Aorta (tissue), 5 donors: ENCODE measurements around the gene MYO1H. TPM values are rescaled to one million over a fixed set of nuclear protein-coding genes. Genes with fewer than 3 reads are reported as not detected.

ENCODE experiments used
- ATAC-seq: fragments of 200-7000 bp; cut with Tn5 transposase; one replicate; pipeline ENCODE4 v1.9.1; 2022; ENCODE audit warnings: moderate library complexity; ENCODE audit not compliant: low FRiP score
- DNase-seq, 2 donors: peaks; one replicate each; pipeline ENCODE4 v3.0.0-alpha.2; 2020
- H3K27ac ChIP-seq, 2 donors: one replicate each; pipeline ENCODE4 v1.5.1; 2013; ENCODE audit warnings: low read length in 2 of 2, mild to moderate bottlenecking in 2 of 2, moderate library complexity in 2 of 2, control low read depth in 1 of 2, inconsistent platforms in 1 of 2, low read depth in 1 of 2
- H3K27me3 ChIP-seq, 2 donors: one replicate each; pipeline ENCODE4 v1.6.1; 2013; ENCODE audit warnings: control low read depth in 1 of 2, low read length in 1 of 2, mild to moderate bottlenecking in 1 of 2, moderate library complexity in 1 of 2; ENCODE audit not compliant: insufficient read depth in 2 of 2, control insufficient read depth in 1 of 2
- H3K36me3 ChIP-seq, 2 donors: one replicate each; pipeline ENCODE4 v1.6.1; 2013; ENCODE audit warnings: control low read depth in 1 of 2, low read length in 1 of 2, mild to moderate bottlenecking in 1 of 2; ENCODE audit not compliant: insufficient read depth in 2 of 2, control insufficient read depth in 1 of 2
- H3K4me1 ChIP-seq, 2 donors: one replicate each; pipeline ENCODE4 v1.6.1; 2013; ENCODE audit warnings: low read length in 2 of 2, control low read depth in 1 of 2, mild to moderate bottlenecking in 1 of 2, moderate library complexity in 1 of 2; ENCODE audit not compliant: insufficient read depth in 2 of 2, control insufficient read depth in 1 of 2
- H3K4me3 ChIP-seq, 2 donors: one replicate each; pipeline ENCODE4 v1.5.1; 2013; ENCODE audit warnings: low read length in 2 of 2, control low read depth in 1 of 2, mild to moderate bottlenecking in 1 of 2
- H3K9me3 ChIP-seq: one replicate; pipeline ENCODE4 v1.6.1; 2013; ENCODE audit warnings: mild to moderate bottlenecking, low read length; ENCODE audit not compliant: control insufficient read depth
- WGBS, 2 donors: extraction: QIAGEN DNeasy Blood & Tissue Kit; methylation state at CpG; one replicate each; pipeline ENCODE4 v1.1.7; 2013; 5-methylcytosine and 5-hydroxymethylcytosine counted together
- intact Hi-C, 2 donors: fragments of 100-400 bp; cut with DNase I; formaldehyde crosslinking; loops; one replicate each; pipeline versions ENCODE4 v1.14.2 to v1.15.0; 2022
- polyA plus RNA-seq, 2 donors: library from polyadenylated mRNA; stranded (reverse); fragments of 200-250 nt; gene quantifications; one replicate each; pipeline ENCODE4 v1.2.3, GENCODE V29; 2013
- total RNA-seq, 2 donors: library from RNA; stranded (reverse); fragmentation: NEBNext Ultra II Directional; extraction: Animal tissue kit (Norgen Biotek cat#: 25700); gene quantifications; one replicate each; pipeline ENCODE4 v1.2.1, GENCODE V29; 2021
- donor health status: healthy with polysubstance abuse.
- donor health status: Bipolar disorder and iron deficiency.
- donor health status: DM: no; HTN: no; CAD: no.
- donor health status: DM: no; HTN: no; CAD: no.
- donor health status: DM: yes; HTN: yes; CAD: no.

The MYO1H gene
- total and polyA plus RNA-seq, 4 donors: not detected

DNA sequence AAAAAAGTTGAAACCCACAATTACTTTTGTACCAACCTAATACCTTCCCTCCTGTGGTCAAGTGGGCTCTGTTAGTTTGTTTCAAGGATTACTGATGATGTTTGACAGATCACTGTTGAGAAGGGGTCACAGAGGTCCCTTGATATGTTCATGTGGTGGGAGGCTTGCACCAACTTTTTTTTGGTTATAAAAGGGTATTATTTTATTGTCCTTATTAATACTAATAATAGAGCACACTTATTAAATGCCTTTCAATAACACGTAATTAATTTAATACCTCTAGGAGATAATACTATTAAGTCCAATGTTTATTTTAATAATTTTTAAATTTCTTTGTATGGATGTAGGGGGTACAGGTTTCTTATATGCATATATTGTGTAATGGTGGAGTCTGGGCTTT is 134.2 kb downstream of the MYO1H start:
- WGBS, 2 donors: 91 to 95% methylated on average over 1 of the region's 1 CpG
- Histone ChIP-seq H3K27me3 (no peaks in the 10 kb centered on the region), H3K27ac (no peak overlapping the region), H3K36me3 (peaks cover 5 to 6% of the 10 kb centered on the region in 2 donors), H3K4me1 (peaks cover 0 to 3% of the 10 kb centered on the region in 2 donors), H3K9me3 (no peaks in the 10 kb centered on the region), H3K4me3 (no peak overlapping the region)
- ATAC-seq (no peak), DNase-seq (no peak)
- intact Hi-C loops: no loop called here

GRCh38 chr12:109482491-109482890 is 134.8 kb downstream of the MYO1H start:
- H3K36me3 ChIP-seq: peaks cover 6% of the 10 kb centered on the region in 2 donors

GRCh38 chr12:109482894-109483293 is 135.2 kb downstream of the MYO1H start:
- Histone ChIP-seq H3K9me3 (no peaks in the 10 kb centered on the region), H3K27me3 (no peaks in the 10 kb centered on the region), H3K4me1 (peaks cover 0 to 3% of the 10 kb centered on the region in 2 donors), H3K27ac (no peak overlapping the region), H3K36me3 (peaks cover 6 to 8% of the 10 kb centered on the region in 2 donors), H3K4me3 (no peak overlapping the region)
- intact Hi-C loops: no loop called here
- DNase-seq: no peak
- WGBS, 2 donors: 76 to 78% methylated on average over 2 of the region's 2 CpGs
- no peak for ATAC-seq

More at GRCh38 chr12:109482491-109482890, 134.8 kb downstream of the MYO1H start:
- ATAC-seq: no peak
- WGBS, 2 donors: 78 to 86% methylated on average over 2 of the region's 2 CpGs
- no peak overlapping the region for H3K4me3 ChIP-seq
- no peaks in the 10 kb centered on the region for H3K27me3 ChIP-seq
- intact Hi-C loops: no loop called here
- H3K9me3 ChIP-seq: no peaks in the 10 kb centered on the region
- no peak for DNase-seq
- peaks cover 0 to 3% of the 10 kb centered on the region in 2 donors for H3K4me1 ChIP-seq
- H3K27ac ChIP-seq: no peak overlapping the region

DNA sequence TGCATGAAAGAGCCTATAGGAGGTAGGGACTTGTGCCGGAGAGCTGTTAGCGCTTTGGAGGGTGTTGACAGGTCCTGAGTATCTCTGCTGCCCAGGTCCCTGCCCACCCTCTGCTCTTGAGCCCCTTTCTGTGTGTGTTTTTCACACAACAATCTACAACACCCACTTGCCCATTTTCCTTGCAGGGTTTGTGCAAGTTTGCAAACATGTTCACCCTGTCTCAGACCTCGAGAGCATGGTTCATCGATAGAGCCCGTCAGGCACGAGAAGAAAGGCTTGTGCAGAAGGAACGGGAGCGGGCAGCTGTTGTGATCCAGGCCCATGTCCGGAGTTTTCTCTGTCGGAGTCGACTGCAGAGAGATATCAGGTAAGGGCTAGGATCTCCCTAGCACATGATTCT is 135.6 kb downstream of the MYO1H start:
- DNase-seq (no peak), ATAC-seq (no peak)
- H3K9me3 ChIP-seq: no peaks in the 10 kb centered on the region
- WGBS, 2 donors: 93% methylated on average over 11 of the region's 11 CpGs
- no peak overlapping the region for H3K4me3 ChIP-seq
- peaks cover 7 to 11% of the 10 kb centered on the region in 2 donors for H3K36me3 ChIP-seq
- intact Hi-C loops: no loop called here
- H3K4me1 ChIP-seq: peaks cover 0 to 3% of the 10 kb centered on the region in 2 donors
- H3K27ac ChIP-seq: no peak overlapping the region
- H3K27me3 ChIP-seq: no peaks in the 10 kb centered on the region

- intact Hi-C loops: no loop called here
- DNase-seq: no peak
- H3K27me3 ChIP-seq: no peaks in the 10 kb centered on the region
- no peak overlapping the region for H3K27ac ChIP-seq
- ATAC-seq: no peak
- peaks cover 13 to 19% of the 10 kb centered on the region in 2 donors for H3K36me3 ChIP-seq
- 90 to 92% methylated on average over 4 of the region's 4 CpGs for WGBS, 2 donors
- H3K4me3 ChIP-seq: no peak overlapping the region
- no peaks in the 10 kb centered on the region for H3K4me1 ChIP-seq
- no peaks in the 10 kb centered on the region for H3K9me3 ChIP-seq
These were observed 137.5 kb downstream of the MYO1H start for GRCh38 chr12:109485201-109485600.

- peaks cover 11 to 22% of the 10 kb centered on the region in 2 donors for H3K36me3 ChIP-seq
- H3K4me1 ChIP-seq: no peaks in the 10 kb centered on the region
- H3K27me3 ChIP-seq: no peaks in the 10 kb centered on the region
- no peak overlapping the region for H3K4me3 ChIP-seq
- ATAC-seq (no peak), DNase-seq (no peak)
- no peaks in the 10 kb centered on the region for H3K9me3 ChIP-seq
- 91 to 94% methylated on average over 9 of the region's 9 CpGs for WGBS, 2 donors
- no peak overlapping the region for H3K27ac ChIP-seq
- intact Hi-C loops: no loop called here
These were observed 139.7 kb downstream of the MYO1H start for GRCh38 chr12:109487181-109488050.

- peaks cover 11 to 23% of the 10 kb centered on the region in 2 donors for H3K36me3 ChIP-seq
- 87 to 89% methylated on average over 7 of the region's 7 CpGs for WGBS, 2 donors
These were observed 140.5 kb downstream of the MYO1H start for GRCh38 chr12:109488051-109488665.

GRCh38 chr12:109489016-109489954 is 141.6 kb downstream of the MYO1H start:
- Histone ChIP-seq H3K27ac (no peak overlapping the region), H3K36me3 (peaks cover 11 to 24% of the 10 kb centered on the region in 2 donors), H3K9me3 (no peaks in the 10 kb centered on the region), H3K27me3 (no peaks in the 10 kb centered on the region), H3K4me1 (no peaks in the 10 kb centered on the region), H3K4me3 (no peak overlapping the region)
- no peak for ATAC-seq
- 90 to 91% methylated on average over 14 of the region's 14 CpGs for WGBS, 2 donors
- intact Hi-C loops: no loop called here
- no peak for DNase-seq

More at GRCh38 chr12:109488051-109488665, 140.5 kb downstream of the MYO1H start:
- ATAC-seq (no peak), DNase-seq (no peak)
- H3K9me3 ChIP-seq: no peaks in the 10 kb centered on the region
- H3K27ac ChIP-seq: no peak overlapping the region
- no peaks in the 10 kb centered on the region for H3K4me1 ChIP-seq
- H3K4me3 ChIP-seq: no peak overlapping the region
- intact Hi-C loops: no loop called here
- H3K27me3 ChIP-seq: no peaks in the 10 kb centered on the region
